Ovary (tissue), 3 donors: ENCODE measurements around the gene VPS29.

Source experiments
- CTCF ChIP-seq, 3 donors: fragments of 450-650 bp in 2 of 3; fragments of 200-600 bp in 1 of 3; IDR thresholded peaks; one replicate each; pipeline versions ENCODE4 v1.5.1 to v1.8.0; 2016 to 2022; ENCODE audit warnings: antibody characterized with exemption in 3 of 3, mild to moderate bottlenecking in 1 of 3
- POLR2A ChIP-seq: fragments of 450-650 bp; IDR thresholded peaks from one replicate; pipeline ENCODE4 v1.6.1; 2017; ENCODE audit warnings: antibody characterized with exemption, mild to moderate bottlenecking, moderate library complexity
- donor health status: DM: no; HTN: no; CAD: no.

- TF ChIP-seq CTCF (IDR thresholded peaks at IDR 0.05): no peak
- TF ChIP-seq POLR2A: no peak
Observed at GRCh38 chr12:110538869-110539622, 37.1 kb upstream of the VPS29 start.
